ENCODE data around the gene CDH8. TPM values are rescaled to one million over a fixed set of nuclear protein-coding genes. Genes with fewer than 3 reads are reported as not detected.

The CDH8 gene
- total RNA-seq, 1 experiment from 2014 or later, result 2.5 TPM

DNA sequence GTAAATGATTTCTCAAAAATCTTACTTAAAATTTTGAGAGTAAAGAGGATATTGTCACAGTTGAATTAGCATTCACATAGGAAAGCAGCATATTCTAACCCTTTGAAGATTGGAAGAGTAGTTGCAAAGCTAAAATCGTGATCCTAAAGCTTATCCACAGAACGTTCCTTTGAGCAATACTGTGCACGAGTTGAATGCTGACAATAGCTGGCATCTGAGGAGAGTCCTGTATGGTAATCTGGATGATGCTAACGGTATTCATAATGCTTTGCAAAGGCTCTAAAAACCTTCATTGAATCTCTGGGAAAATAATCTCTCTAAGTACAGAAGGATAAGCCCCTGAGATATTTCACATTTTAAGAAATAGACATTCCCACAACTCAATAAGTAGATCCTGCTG is 354.6 kb downstream of the CDH8 start:
- no peaks in the 10 kb centered on the region for H3K4me1 ChIP-seq (ENCODE audit: control insufficient read depth in 1 of 2, insufficient read depth in 2 of 2, low read length in 2 of 2)
- H3K9ac ChIP-seq (ENCODE audit: low read length), result no peak overlapping the region
- no peaks in the 10 kb centered on the region for H3K27me3 ChIP-seq (ENCODE audit: insufficient read depth, low read length)
- intact Hi-C loops (cut with micrococcal nuclease), result no loop called here
- no peaks in the 10 kb centered on the region for H3K36me3 ChIP-seq (ENCODE audit: control insufficient read depth in 1 of 2, insufficient read depth in 2 of 2, low read length in 2 of 2)
- H3K9me3 ChIP-seq (ENCODE audit: control insufficient read depth in 1 of 2, insufficient read depth in 1 of 2, low read depth in 1 of 2, low read length in 2 of 2), result peaks cover 8 to 10% of the 10 kb centered on the region in 2 experiments; a peak in 2 of 4 replicates
- POLR2A ChIA-PET, result no interaction called here
- H3K79me2 ChIP-seq (ENCODE audit: insufficient read depth, low read length), result no peaks in the 10 kb centered on the region
- CTCF ChIA-PET, result no interaction called here
- no peaks in the 10 kb centered on the region for H3K9me2 ChIP-seq (ENCODE audit: insufficient read depth)
- no peak overlapping the region for H3K4me3 ChIP-seq (replicated peaks in 1 of 2; ENCODE audit: low read depth in 1 of 2, low read length in 2 of 2)
- no TSS peak for BruUV-seq (replicated peaks)
- no peak for DNase-seq (ENCODE audit: low read depth, low spot score)
- H2AFZ ChIP-seq (ENCODE audit: low read depth, low read length, poor library complexity, severe bottlenecking), result no peak overlapping the region
- RAD21 ChIA-PET (ENCODE audit: low non-redundant PET in 1 of 2, low total read pairs in 2 of 2, uncharacterized antibody in 2 of 2, unreplicated experiment in 2 of 2), result no interaction called here
- no peak for TF ChIP-seq EGR1 (IDR thresholded peaks at IDR 0.05; ENCODE audit: low read depth)
- no peak for TF ChIP-seq ZBTB33 (IDR thresholded peaks at IDR 0.05; ENCODE audit: extremely low read depth, insufficient replicate concordance, low read length)
- TF ChIP-seq SRF (IDR thresholded peaks at IDR 0.05; ENCODE audit: low read depth), result no peak
- no peak for TF ChIP-seq TCF7L2 (IDR thresholded peaks at IDR 0.05; ENCODE audit: borderline replicate concordance, extremely low read depth, insufficient read depth, insufficient read length)
- TF ChIP-seq ZNF274 (IDR thresholded peaks at IDR 0.05; ENCODE audit: low read depth, low read length), result no peak
- TF ChIP-seq, protein P1, sequence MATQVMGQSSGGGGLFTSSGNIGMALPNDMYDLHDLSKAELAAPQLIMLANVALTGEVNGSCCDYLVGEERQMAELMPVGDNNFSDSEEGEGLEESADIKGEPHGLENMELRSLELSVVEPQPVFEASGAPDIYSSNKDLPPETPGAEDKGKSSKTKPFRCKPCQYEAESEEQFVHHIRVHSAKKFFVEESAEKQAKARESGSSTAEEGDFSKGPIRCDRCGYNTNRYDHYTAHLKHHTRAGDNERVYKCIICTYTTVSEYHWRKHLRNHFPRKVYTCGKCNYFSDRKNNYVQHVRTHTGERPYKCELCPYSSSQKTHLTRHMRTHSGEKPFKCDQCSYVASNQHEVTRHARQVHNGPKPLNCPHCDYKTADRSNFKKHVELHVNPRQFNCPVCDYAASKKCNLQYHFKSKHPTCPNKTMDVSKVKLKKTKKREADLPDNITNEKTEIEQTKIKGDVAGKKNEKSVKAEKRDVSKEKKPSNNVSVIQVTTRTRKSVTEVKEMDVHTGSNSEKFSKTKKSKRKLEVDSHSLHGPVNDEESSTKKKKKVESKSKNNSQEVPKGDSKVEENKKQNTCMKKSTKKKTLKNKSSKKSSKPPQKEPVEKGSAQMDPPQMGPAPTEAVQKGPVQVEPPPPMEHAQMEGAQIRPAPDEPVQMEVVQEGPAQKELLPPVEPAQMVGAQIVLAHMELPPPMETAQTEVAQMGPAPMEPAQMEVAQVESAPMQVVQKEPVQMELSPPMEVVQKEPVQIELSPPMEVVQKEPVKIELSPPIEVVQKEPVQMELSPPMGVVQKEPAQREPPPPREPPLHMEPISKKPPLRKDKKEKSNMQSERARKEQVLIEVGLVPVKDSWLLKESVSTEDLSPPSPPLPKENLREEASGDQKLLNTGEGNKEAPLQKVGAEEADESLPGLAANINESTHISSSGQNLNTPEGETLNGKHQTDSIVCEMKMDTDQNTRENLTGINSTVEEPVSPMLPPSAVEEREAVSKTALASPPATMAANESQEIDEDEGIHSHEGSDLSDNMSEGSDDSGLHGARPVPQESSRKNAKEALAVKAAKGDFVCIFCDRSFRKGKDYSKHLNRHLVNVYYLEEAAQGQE (IDR thresholded peaks at IDR 0.05; ENCODE audit: low read depth), result no peak
- TF ChIP-seq ZFX (IDR thresholded peaks at IDR 0.05), result no peak
- TF ChIP-seq, protein P2, sequence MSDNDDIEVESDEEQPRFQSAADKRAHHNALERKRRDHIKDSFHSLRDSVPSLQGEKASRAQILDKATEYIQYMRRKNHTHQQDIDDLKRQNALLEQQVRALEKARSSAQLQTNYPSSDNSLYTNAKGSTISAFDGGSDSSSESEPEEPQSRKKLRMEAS (IDR thresholded peaks at IDR 0.05), result no peak
- TF ChIP-seq, protein P3, sequence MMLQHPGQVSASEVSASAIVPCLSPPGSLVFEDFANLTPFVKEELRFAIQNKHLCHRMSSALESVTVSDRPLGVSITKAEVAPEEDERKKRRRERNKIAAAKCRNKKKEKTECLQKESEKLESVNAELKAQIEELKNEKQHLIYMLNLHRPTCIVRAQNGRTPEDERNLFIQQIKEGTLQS (IDR thresholded peaks at IDR 0.05), result no peak
- TF ChIP-seq POLR2AphosphoS5 (IDR thresholded peaks at IDR 0.05; ENCODE audit: low read depth, low read length), result no peak
- no peak for TF ChIP-seq RAD21 (IDR thresholded peaks at IDR 0.05; ENCODE audit: low read depth)
- no peak for TF ChIP-seq SIN3A (IDR thresholded peaks at IDR 0.05; ENCODE audit: low read depth)
- no peak for TF ChIP-seq FOSL1 (IDR thresholded peaks at IDR 0.05; ENCODE audit: low read depth)
- TF ChIP-seq ELF1 (IDR thresholded peaks at IDR 0.05; ENCODE audit: borderline replicate concordance, low read depth), result no peak
- TF ChIP-seq EZH2phosphoT487 (IDR thresholded peaks at IDR 0.05; ENCODE audit: borderline replicate concordance), result no peak
- H4K20me1 ChIP-seq (ENCODE audit: insufficient read depth), result no peaks in the 10 kb centered on the region
- H3K4me2 ChIP-seq (ENCODE audit: low read length), result no peak overlapping the region
- no peak overlapping the region for H3K27ac ChIP-seq (ENCODE audit: low read depth, low read length)
- no peak for ATAC-seq
